Measurements from ENCODE around the gene YKT6.

YKT6 gene

DNA sequence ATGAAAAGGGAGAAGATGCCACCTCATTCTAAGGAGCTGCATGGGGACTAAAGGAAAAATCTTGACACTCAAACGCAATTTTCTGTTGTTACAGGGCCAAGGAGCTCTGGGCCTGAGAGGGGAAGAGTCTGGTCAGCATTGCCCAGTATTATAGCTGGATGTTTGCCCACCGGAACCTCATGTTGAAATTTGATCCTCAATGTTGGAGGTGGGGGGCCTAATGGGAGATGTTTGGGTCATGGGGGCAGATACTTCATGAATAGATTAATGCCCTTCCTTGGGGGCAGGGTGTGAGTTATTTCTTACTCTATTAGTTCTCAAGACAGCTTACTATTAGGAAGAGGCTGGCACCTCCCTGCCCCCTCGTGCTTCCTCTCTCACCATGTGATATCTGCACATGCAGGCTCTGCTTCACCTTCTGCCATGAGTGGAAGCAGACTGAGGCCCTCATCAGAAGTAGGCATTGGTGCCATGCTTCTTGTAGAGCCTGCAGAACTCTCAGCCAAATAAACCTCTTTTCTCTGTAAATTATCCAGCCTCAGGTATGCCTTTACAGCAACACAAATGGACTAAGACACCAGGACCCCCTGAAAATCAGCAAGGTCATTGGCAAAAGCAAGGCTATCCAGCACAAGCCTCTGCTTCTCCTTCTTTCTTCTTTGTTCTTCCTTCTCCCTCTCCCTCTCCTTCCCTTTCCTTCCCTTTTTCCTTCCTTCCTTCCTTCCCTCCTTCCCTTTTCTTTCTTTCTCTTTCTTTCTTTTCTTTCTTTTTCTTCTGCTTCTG, 26.7 kb upstream of the YKT6 start:
- no peak for TF ChIP-seq POLR2AphosphoS5 (IDR thresholded peaks at IDR 0.05; ENCODE audit: low read depth, low read length)
- no peak for TF ChIP-seq TAF1 (IDR thresholded peaks at IDR 0.05; ENCODE audit: borderline replicate concordance, insufficient read depth, low read length)
- no peak for TF ChIP-seq FOXP2 (optimal IDR thresholded peaks at IDR 0.05; ENCODE audit: borderline replicate concordance, extremely low read depth, extremely low read length, insufficient read depth)
- TF ChIP-seq, protein P1, sequence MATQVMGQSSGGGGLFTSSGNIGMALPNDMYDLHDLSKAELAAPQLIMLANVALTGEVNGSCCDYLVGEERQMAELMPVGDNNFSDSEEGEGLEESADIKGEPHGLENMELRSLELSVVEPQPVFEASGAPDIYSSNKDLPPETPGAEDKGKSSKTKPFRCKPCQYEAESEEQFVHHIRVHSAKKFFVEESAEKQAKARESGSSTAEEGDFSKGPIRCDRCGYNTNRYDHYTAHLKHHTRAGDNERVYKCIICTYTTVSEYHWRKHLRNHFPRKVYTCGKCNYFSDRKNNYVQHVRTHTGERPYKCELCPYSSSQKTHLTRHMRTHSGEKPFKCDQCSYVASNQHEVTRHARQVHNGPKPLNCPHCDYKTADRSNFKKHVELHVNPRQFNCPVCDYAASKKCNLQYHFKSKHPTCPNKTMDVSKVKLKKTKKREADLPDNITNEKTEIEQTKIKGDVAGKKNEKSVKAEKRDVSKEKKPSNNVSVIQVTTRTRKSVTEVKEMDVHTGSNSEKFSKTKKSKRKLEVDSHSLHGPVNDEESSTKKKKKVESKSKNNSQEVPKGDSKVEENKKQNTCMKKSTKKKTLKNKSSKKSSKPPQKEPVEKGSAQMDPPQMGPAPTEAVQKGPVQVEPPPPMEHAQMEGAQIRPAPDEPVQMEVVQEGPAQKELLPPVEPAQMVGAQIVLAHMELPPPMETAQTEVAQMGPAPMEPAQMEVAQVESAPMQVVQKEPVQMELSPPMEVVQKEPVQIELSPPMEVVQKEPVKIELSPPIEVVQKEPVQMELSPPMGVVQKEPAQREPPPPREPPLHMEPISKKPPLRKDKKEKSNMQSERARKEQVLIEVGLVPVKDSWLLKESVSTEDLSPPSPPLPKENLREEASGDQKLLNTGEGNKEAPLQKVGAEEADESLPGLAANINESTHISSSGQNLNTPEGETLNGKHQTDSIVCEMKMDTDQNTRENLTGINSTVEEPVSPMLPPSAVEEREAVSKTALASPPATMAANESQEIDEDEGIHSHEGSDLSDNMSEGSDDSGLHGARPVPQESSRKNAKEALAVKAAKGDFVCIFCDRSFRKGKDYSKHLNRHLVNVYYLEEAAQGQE (IDR thresholded peaks at IDR 0.05; ENCODE audit: insufficient read depth in 1 of 2, low read depth in 2 of 2, low read length in 2 of 2): no peak
- TF ChIP-seq SIN3A (IDR thresholded peaks at IDR 0.05; ENCODE audit: borderline replicate concordance, insufficient read depth, low read length): no peak

DNA sequence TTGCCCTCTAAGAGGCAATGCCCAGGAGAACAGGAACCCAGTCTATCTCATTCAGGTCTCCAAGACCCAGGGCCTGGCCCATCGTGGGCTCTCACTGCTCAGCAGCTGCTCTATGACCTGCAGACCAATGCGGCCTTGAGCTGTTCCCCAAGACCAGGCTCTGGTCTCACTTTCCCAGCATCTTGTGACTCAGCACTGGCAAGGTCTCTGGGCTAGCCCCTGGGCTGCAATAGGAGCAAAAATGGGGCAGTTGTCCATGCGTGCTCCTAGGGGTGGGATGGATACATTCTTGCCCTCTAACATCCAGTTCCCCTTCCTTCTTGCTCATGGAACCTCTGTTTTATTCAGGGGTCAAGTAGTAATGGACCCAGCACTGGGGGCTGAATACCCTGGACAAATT, 25.0 kb upstream of the YKT6 start:
- no peak for TF ChIP-seq TAF1 (IDR thresholded peaks at IDR 0.05; ENCODE audit: borderline replicate concordance, insufficient read depth, low read length)

DNA sequence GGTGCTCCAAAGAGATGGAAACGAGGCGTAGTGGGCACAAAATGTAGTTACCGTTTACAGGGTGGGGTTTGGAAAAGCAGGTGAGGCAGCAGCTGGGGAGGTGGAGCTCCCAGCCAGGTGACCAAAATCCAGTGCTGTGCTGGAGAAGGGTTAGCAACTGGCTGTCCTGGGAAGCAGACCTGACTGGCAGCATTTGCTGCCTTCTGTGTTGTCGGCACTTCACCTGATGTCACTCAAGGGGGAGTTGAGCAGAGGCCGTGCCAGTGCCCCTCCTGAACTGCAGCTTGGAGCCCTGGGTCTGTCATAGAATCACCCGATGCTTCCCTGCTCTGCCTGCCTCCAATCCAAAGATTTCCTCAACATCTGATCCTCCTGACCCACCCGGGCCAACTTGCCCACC, 24.3 kb upstream of the YKT6 start:
- TF ChIP-seq TAF1 (IDR thresholded peaks at IDR 0.05; ENCODE audit: borderline replicate concordance, insufficient read depth, low read length) (no peak), SIN3A (IDR thresholded peaks at IDR 0.05; ENCODE audit: borderline replicate concordance, insufficient read depth, low read length) (no peak), FOXP2 (optimal IDR thresholded peaks at IDR 0.05; ENCODE audit: borderline replicate concordance, extremely low read depth, extremely low read length, insufficient read depth) (no peak), POLR2AphosphoS5 (IDR thresholded peaks at IDR 0.05; ENCODE audit: low read depth, low read length) (no peak)
- TF ChIP-seq, protein P1 (IDR thresholded peaks at IDR 0.05; ENCODE audit: insufficient read depth in 1 of 2, low read depth in 2 of 2, low read length in 2 of 2): no peak

DNA sequence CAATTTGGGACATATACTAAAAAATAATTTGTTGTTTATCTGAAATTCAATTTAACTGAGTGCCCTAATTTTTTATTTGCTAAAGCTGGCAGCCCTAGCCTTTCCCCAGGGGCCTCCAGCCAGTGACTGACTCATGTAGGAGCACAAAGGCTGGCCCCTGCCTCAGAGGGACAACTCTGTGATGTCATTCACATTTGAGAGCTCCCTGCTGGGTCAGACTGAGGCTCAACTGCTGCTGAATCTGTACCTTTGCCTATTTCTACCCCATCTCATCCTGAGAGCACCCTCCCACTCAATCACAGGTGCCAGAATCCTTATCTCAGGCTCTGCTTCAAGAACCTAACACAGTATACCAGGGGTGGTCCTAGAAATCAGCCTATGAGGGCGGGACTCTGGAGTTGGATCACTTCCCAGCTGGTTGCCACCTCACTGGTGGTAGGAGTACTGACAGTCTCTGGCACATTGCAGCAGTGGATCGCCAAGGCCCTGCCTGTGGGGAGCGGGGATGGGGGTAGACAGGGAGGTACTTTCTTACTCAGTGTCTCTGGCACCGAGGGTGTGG, 23.1 kb upstream of the YKT6 start:
- no peak for TF ChIP-seq FOXP2 (optimal IDR thresholded peaks at IDR 0.05; ENCODE audit: borderline replicate concordance, extremely low read depth, extremely low read length, insufficient read depth)
- TF ChIP-seq, protein P1 (IDR thresholded peaks at IDR 0.05; ENCODE audit: insufficient read depth in 1 of 2, low read depth in 2 of 2, low read length in 2 of 2): no peak
- no peak for TF ChIP-seq POLR2AphosphoS5 (IDR thresholded peaks at IDR 0.05; ENCODE audit: low read depth, low read length)
- TF ChIP-seq TAF1 (IDR thresholded peaks at IDR 0.05; ENCODE audit: borderline replicate concordance, insufficient read depth, low read length): no peak
- TF ChIP-seq SIN3A (IDR thresholded peaks at IDR 0.05; ENCODE audit: borderline replicate concordance, insufficient read depth, low read length): no peak

DNA sequence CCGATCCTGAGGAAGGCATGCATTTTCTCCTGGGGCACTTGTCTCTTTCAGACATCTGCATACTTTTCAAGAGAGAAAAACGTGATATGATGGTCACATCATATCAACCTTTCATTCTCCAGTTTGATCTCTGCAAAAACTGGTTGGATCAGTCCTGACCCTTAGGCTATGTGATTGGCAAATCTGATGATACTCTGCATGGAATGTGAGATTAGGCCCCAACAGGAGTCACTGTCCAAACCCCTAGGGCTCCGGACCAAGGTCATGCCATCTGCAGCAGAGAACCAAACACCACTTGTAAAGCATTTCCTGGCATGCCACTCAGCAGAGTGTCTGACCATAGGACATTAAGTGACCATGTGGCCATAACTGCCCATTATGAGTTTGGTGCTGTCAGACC, 20.1 kb upstream of the YKT6 start:
- TF ChIP-seq, protein P1 (IDR thresholded peaks at IDR 0.05; ENCODE audit: insufficient read depth in 1 of 2, low read depth in 2 of 2, low read length in 2 of 2): no peak
- TF ChIP-seq SIN3A (IDR thresholded peaks at IDR 0.05; ENCODE audit: borderline replicate concordance, insufficient read depth, low read length): no peak
- no peak for TF ChIP-seq POLR2AphosphoS5 (IDR thresholded peaks at IDR 0.05; ENCODE audit: low read depth, low read length)
- no peak for TF ChIP-seq TAF1 (IDR thresholded peaks at IDR 0.05; ENCODE audit: borderline replicate concordance, insufficient read depth, low read length)
- no peak for TF ChIP-seq FOXP2 (optimal IDR thresholded peaks at IDR 0.05; ENCODE audit: borderline replicate concordance, extremely low read depth, extremely low read length, insufficient read depth)

Data from PFSK-1 (cell line).